Colon (tissue), 2 donors: ENCODE measurements around the gene FAM131B.
"Not testable (repeated sequence)": the region's sequence is repeated elsewhere in the genome, so short reads cannot be mapped to it uniquely, and the experiment has no call there.

Source experiments
- FAIRE-seq: peaks from 2 replicates; lab custom pipeline; 2012; peaks lifted over from hg19 to GRCh38; lab: Jason Lieb, UNC
- donor health status: control.
- donor health status: control.

Gene FAM131B

DNA sequence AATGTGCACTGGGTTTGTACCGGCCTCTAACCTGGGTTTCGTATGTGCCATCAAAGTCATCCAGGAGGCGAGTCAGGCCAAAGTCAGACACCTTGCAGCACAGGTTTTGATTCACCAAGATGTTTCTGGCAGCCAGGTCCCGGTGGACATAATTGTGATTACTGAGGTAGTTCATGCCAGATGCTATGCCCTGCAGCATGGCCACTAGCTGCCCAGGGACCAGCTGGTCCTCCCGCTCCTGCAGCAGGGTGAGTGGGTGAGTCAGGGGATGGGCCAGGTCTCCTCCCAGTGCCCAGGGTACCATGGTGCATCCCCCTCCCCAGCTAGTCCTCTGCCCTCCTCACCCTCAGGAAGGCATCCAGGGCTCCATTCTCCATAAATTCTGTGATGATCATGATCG, 32.3 kb upstream of the FAM131B start:
- FAIRE-seq, result no peak

DNA sequence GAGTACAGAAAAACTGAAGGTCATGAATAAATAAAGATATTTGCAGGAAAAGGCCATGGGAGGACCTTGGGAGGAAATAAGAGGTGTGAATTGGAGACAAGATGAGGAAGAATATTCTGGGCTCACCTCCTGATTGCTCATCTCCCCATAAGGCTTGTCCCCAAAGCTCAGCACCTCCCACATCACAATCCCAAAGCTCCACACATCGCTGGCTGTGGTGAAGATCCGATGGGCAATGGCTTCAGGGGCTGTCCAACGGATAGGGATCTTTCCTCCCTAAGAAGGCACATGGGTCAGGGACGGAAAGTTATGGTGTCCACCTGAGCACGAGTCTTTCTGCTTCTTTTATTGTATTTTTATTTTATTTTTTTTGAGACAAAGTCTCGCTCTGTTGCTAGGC, 31.6 kb upstream of the FAM131B start:
- no peak for FAIRE-seq

DNA sequence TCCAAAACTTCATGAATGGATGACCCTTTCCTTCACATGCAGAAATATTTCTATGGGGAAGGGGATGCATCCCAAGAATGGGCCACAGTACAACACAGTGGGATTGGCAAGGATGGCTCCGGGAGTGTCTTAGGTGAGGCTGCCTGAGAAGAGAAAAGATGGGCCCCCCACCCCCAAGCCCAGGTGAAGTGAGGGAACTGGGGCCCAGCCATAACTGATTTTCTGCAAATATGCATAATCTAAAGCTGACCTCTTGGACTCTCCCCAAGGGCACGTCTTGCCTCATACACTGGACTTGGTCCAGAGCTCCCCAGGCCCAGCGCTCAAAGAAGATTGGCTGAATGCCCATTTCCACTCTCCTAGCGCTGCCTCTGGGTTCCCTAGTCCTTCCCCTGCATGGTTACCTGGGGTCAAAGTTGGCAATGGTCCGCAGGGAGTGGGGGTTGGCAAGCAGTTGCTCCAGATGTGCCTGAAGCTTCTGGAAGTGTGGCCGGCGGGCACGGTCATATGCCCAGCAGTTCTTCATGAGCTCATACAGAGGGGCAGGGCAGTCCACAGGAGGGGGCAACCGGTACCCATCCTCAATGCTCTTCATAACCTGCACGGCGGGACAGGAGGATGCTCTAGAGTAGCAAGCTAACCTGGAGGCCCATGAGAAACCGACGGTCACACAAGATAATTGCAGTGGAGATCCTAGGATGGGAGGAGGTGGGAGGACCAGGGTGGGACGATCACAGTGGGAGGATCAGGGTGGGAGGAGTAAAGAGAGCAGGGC, 30.9 kb upstream of the FAM131B start:
- FAIRE-seq, result no peak

DNA sequence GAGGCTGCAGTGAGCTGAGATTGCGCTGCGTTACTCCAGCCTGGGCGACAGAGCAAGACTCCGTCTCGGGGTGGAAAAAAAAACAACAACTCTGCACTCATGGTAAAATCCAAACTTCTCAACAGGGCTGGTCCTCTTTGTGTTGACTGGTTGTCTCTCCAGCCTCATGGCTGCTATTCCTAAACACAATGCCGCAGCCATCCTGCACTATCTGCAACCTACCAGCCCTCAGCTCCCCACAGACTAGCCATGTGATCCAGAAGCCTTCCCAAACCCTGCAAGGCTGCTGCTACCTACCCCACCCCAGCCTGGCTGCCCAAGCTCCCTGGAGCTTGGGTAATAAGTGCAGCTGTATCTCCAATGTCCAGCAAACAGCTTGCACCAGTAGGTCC, 30.4 kb upstream of the FAM131B start:
- no peak for FAIRE-seq

GRCh38 chr7:143392427-143392826, 29.9 kb upstream of the FAM131B start:
- FAIRE-seq, result not testable (repeated sequence)

DNA sequence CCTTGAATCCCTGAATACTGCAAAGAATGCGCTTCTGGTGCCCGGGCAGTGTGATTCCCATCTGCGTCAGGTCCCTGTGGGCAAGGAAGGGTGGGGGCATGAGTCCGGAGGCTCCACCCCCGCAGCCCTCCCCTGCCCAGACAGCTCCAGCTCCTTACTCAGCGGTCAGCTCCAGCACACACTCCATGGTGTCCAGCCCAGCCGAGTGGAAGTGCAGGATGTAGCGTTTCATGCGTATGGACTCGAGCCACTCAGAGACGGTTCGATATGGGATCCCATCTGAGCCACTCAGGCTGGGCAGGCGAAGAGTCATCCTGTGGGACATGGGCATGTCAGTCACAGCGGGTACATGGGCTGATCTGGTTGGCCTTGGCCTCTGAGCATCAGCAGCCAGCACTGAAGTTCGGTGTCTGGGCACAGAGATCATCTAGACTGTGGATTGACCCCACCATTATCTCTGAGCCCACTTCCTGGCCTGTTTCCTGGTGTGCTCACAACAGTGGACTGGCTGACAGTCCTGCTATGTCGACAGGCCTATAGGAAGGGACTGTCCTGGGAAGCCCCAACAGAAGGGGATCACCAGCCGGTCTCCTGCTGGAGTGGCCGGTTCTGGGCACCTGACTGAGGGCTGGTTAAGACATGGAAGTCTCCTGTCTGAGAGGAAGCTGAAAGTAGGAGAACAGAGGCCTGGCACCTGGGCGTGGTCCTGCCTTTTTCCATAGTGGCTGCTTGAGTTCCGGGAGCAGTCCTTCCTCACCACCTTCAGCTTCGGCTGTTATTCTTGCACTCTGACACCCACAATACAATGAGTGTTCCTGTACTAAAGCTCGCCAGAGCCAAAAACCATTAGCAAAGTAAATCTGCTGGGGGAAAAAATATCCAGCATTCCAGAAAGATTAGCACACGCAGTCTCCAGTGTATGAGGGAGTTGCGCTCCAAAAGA, 29.2 kb upstream of the FAM131B start:
- FAIRE-seq, result no peak

DNA sequence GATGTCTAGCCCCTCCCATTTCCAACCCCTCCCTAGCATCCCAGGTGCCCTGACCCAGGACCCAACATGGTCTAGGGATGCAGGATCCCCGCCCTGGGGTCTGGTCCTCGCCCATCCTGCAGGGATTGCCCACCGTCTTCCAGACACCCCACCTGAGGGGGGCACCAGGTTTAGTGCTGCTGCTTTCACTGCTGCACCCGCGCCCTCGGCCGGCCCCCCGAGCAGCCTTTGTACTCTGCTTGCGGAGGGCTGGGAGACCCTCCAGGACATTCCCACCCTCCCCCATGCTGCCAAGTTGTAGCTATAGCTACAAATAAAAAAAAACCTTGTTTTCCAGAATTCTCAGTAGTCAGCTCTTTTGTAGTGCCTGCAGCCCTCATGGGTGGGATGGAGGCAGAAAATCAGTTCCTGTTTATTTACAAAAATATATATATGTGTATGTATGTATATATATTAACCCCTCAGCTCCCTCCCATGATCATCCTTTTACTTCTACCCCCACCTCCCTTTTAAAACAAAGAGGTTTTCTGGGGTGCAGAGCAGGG, 28.3 kb upstream of the FAM131B start:
- FAIRE-seq, result no peak

- FAIRE-seq, result no peak
Observed at GRCh38 chr7:143390104-143390772, 27.7 kb upstream of the FAM131B start.

- FAIRE-seq, result no peak
Observed at GRCh38 chr7:143389316-143390103, 27.0 kb upstream of the FAM131B start.

DNA sequence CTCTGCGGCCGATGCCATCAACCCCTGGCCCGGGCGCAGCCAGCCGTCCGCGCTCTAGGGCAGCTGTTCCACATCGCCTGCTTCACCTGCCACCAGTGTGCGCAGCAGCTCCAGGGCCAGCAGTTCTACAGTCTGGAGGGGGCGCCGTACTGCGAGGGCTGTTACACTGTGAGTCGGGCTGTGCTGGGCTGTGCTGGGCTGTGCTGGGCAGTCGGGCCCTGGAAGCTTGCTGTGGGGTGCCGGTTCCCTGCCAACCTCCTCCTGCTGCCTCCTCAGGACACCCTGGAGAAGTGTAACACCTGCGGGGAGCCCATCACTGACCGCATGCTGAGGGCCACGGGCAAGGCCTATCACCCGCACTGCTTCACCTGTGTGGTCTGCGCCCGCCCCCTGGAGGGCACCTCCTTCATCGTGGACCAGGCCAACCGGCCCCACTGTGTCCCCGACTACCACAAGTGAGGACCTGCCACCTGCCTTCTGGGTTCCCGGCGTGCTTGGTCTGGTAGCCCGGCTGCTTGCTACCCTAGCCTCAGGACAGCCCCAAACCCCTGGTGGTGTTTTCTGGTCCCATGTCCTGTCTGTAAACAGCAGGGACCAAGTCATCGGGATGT, 26.1 kb upstream of the FAM131B start:
- no peak for FAIRE-seq

GRCh38 chr7:143388051-143388450, 25.5 kb upstream of the FAM131B start:
- no peak for FAIRE-seq

- FAIRE-seq, result no peak
Observed at GRCh38 chr7:143387156-143387975, 24.9 kb upstream of the FAM131B start.

DNA sequence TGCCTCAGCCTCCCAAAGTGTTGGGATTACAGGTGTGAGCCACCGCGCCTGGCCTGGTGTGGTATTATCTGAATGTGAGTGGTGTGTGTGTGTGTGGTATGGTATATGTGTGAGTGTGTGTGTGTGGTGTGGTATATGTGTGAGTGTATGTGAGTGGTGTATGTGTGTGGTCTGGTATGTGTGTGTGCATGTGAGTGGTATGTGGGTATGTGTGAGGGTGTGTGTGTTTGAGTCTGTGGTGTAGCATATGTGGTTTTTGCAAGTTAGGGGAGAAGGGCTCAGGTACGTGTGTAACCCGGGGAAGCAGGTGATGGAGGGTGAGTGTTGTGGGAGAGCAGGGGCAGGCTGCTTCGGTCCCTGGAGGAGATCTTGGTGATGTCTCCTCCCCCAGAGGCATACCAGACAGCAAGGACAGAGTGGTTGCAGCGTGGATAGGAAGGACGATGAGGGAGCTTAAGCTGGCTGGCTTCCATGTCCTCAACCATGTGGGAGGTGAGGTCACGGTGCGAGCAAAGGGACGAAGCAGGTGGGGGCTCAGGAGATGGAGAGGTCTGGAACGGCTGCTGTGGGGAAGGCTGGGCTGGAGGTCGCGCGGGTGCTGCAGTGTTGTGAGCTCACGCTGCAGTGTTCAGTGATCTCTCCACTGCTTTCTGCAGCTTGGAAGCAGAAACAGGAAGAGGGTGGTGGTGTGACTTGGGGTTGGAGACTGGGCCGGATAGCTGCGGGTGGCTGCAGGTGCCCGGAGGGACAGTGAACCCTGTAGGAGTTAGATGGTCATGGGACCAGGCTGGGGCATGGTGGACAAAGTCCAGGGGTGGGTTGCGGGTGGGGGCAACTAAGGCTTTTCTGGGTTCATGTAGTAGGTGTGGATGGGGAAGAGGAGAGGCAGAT, 23.6 kb upstream of the FAM131B start:
- no peak for FAIRE-seq

- FAIRE-seq, result no peak
Observed at GRCh38 chr7:143384661-143385631, 22.4 kb upstream of the FAM131B start.

DNA sequence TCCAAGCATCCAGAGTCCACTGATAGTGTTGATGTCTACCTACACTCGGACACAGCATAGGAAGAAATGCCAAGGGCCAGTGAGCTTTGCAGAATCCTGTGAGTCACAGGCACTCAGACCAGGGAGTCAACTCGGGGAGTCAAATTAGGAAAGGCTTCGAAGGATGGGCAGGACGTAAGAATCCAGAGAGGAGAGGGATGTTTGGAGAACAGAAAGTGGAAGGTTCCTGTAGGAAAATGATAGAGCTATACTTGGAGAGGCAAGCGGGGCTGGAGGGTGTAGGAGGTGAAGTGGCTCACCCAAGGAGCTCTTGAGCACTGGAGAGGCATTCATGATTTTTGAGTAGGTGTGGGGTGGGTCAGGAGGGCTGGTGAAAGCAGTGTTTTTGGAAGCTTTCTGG, 21.6 kb upstream of the FAM131B start:
- FAIRE-seq, result no peak

- no peak for FAIRE-seq
Observed at GRCh38 chr7:143383642-143383957, 21.1 kb upstream of the FAM131B start.

GRCh38 chr7:143382791-143383641, 20.5 kb upstream of the FAM131B start:
- no peak for FAIRE-seq
